Measurements from ENCODE around the gene MVB12B. TPM values are rescaled to one million over a fixed set of nuclear protein-coding genes. Genes with fewer than 3 reads are reported as not detected.

The MVB12B gene
- total RNA-seq, 4 donors from 2014 or later = 10.2 to 25.7 (median 14.0) TPM

DNA sequence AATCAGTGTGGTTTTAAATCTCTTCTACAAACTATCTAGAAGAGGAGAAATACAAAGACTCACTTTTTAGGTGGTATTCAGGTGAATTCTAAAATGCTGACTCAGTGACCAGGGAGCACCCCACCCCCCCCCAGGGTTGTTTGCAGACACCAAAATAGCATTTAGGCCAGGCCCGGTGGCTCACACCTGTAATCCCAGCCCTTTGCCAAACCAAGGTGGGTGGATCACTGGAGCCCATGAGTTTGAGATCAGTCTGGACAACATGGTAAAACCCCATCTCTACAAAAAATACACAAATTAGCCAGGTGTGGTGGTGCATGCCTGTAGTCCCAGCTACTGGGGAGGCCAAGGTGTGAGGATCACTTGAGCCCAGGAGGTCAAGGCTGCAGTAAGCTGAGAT is 168.1 kb downstream of the MVB12B start:
- DNase-seq (ENCODE audit: low spot score in 2 of 2) = no peak
- no peak overlapping the region for H3K4me3 ChIP-seq
- no peak for TF ChIP-seq POLR2AphosphoS5 (IDR thresholded peaks at IDR 0.05)
- no peak for TF ChIP-seq EP300 (IDR thresholded peaks at IDR 0.05)
- TF ChIP-seq, protein P1, sequence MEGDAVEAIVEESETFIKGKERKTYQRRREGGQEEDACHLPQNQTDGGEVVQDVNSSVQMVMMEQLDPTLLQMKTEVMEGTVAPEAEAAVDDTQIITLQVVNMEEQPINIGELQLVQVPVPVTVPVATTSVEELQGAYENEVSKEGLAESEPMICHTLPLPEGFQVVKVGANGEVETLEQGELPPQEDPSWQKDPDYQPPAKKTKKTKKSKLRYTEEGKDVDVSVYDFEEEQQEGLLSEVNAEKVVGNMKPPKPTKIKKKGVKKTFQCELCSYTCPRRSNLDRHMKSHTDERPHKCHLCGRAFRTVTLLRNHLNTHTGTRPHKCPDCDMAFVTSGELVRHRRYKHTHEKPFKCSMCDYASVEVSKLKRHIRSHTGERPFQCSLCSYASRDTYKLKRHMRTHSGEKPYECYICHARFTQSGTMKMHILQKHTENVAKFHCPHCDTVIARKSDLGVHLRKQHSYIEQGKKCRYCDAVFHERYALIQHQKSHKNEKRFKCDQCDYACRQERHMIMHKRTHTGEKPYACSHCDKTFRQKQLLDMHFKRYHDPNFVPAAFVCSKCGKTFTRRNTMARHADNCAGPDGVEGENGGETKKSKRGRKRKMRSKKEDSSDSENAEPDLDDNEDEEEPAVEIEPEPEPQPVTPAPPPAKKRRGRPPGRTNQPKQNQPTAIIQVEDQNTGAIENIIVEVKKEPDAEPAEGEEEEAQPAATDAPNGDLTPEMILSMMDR (IDR thresholded peaks at IDR 0.05) = no peak
- TF ChIP-seq POLR2A (IDR thresholded peaks at IDR 0.05) = no peak
- H3K27me3 ChIP-seq = no peaks in the 10 kb centered on the region
- no peaks in the 10 kb centered on the region for H3K9me3 ChIP-seq
- peaks cover 3% of the 10 kb centered on the region for H3K36me3 ChIP-seq
- H3K4me1 ChIP-seq = peaks cover 10% of the 10 kb centered on the region
- no peak overlapping the region for H3K27ac ChIP-seq
- 38% methylated on average over 1 of the region's 1 CpG for WGBS

- Histone ChIP-seq H3K27me3 (no peaks in the 10 kb centered on the region), H3K4me1 (peaks cover 16% of the 10 kb centered on the region), H3K4me3 (no peak overlapping the region), H3K36me3 (peaks cover 3% of the 10 kb centered on the region), H3K27ac (no peak overlapping the region), H3K9me3 (no peaks in the 10 kb centered on the region)
- 88% methylated on average over 7 of the region's 7 CpGs for WGBS
- no peak for TF ChIP-seq POLR2AphosphoS5 (IDR thresholded peaks at IDR 0.05)
- no peak for TF ChIP-seq EP300 (IDR thresholded peaks at IDR 0.05)
- TF ChIP-seq, protein P1 (IDR thresholded peaks at IDR 0.05) = no peak
- no peak for TF ChIP-seq POLR2A (IDR thresholded peaks at IDR 0.05)
- DNase-seq (ENCODE audit: low spot score in 2 of 2) = no peak
Measured at GRCh38 chr9:126495411-126496180, 169.0 kb downstream of the MVB12B start.

DNA sequence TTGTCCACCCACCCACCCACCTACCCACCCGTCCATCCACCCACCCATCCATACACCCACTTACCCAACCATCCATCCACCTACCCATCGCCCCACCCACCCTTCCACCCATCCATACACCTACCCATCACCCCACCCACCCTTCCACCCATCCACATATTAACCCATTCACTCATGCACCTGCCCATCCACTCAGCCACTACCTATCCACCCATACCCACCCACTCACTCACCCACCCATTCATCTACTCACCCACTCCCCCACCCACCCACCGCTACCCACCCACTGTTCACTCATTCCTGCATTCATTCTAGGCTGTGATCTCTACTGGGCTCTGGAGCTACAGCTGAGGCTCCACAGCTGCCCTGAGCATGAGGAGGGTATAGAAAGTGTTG is 169.6 kb downstream of the MVB12B start:
- Histone ChIP-seq H3K27me3 (no peaks in the 10 kb centered on the region), H3K36me3 (peaks cover 3% of the 10 kb centered on the region), H3K27ac (no peak overlapping the region), H3K9me3 (no peaks in the 10 kb centered on the region), H3K4me1 (peaks cover 22% of the 10 kb centered on the region), H3K4me3 (no peak overlapping the region)
- 98% methylated on average over 3 of the region's 3 CpGs for WGBS
- no peak for TF ChIP-seq EP300 (IDR thresholded peaks at IDR 0.05)
- no peak for TF ChIP-seq POLR2AphosphoS5 (IDR thresholded peaks at IDR 0.05)
- TF ChIP-seq, protein P1 (IDR thresholded peaks at IDR 0.05) = no peak
- TF ChIP-seq POLR2A (IDR thresholded peaks at IDR 0.05) = no peak
- DNase-seq (ENCODE audit: low spot score in 2 of 2) = no peak

- no peak overlapping the region for H3K27ac ChIP-seq
- H3K27me3 ChIP-seq = no peaks in the 10 kb centered on the region
Measured at GRCh38 chr9:126496781-126497659, 170.4 kb downstream of the MVB12B start.

More at GRCh38 chr9:126496781-126497659, 170.4 kb downstream of the MVB12B start:
- Histone ChIP-seq H3K36me3 (peaks cover 3% of the 10 kb centered on the region), H3K4me1 (peaks cover 22% of the 10 kb centered on the region), H3K4me3 (no peak overlapping the region), H3K9me3 (no peaks in the 10 kb centered on the region)
- DNase-seq (ENCODE audit: low spot score in 2 of 2) = no peak
- WGBS = 86% methylated on average over 11 of the region's 15 CpGs
- TF ChIP-seq EP300 (IDR thresholded peaks at IDR 0.05) (no peak), POLR2A (IDR thresholded peaks at IDR 0.05) (no peak), POLR2AphosphoS5 (IDR thresholded peaks at IDR 0.05) (no peak)
- TF ChIP-seq, protein P1 (IDR thresholded peaks at IDR 0.05) = no peak
